ENCODE measurements around the gene APBB2. TPM values are rescaled to one million over a fixed set of nuclear protein-coding genes. Genes with fewer than 3 reads are reported as not detected.

The APBB2 gene
- total RNA-seq, 2 donors from 2014 or later = 37.3 to 75.3 TPM

DNA sequence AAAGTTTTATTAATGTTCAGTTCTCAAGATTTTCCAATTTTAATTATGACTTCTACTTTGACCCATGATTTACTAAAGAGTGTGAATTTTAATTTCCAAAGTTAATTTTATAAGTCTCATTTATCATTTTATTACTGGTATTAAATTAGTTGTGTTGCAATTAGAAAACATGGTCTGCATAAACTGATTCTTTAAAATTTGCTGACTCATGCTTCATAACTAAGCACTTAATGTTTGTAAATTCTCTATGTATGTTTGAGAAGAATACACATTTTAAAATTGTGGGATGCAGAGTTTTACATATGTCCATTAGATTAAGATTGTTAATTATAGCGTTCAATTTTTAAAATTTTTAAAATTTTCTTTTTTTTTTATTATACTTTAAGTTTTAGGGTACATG is 22.2 kb upstream of the APBB2 start:
- H3K36me3 ChIP-seq = no peaks in the 10 kb centered on the region
- no peak overlapping the region for H3K27ac ChIP-seq
- no peak overlapping the region for H3K4me3 ChIP-seq
- DNase-seq (ENCODE audit: low spot score) = no peak
- no peaks in the 10 kb centered on the region for H3K9me3 ChIP-seq
- no peak for TF ChIP-seq CTCF (IDR thresholded peaks at IDR 0.05)
- no peaks in the 10 kb centered on the region for H3K4me1 ChIP-seq
- no peaks in the 10 kb centered on the region for H3K27me3 ChIP-seq

GRCh38 chr4:41236032-41236431 is 21.7 kb upstream of the APBB2 start:
- Histone ChIP-seq H3K27ac (no peak overlapping the region), H3K27me3 (no peaks in the 10 kb centered on the region), H3K4me1 (no peaks in the 10 kb centered on the region), H3K36me3 (no peaks in the 10 kb centered on the region), H3K9me3 (no peaks in the 10 kb centered on the region), H3K4me3 (no peak overlapping the region)
- DNase-seq (ENCODE audit: low spot score) = no peak
- no peak for TF ChIP-seq CTCF (IDR thresholded peaks at IDR 0.05)

GRCh38 chr4:41232856-41233255 is 18.5 kb upstream of the APBB2 start:
- H3K4me1 ChIP-seq = no peaks in the 10 kb centered on the region
- no peaks in the 10 kb centered on the region for H3K27me3 ChIP-seq
- no peak for DNase-seq (ENCODE audit: low spot score)
- no peaks in the 10 kb centered on the region for H3K9me3 ChIP-seq
- H3K27ac ChIP-seq = no peak overlapping the region
- TF ChIP-seq CTCF (IDR thresholded peaks at IDR 0.05) = no peak
- H3K36me3 ChIP-seq = no peaks in the 10 kb centered on the region
- no peak overlapping the region for H3K4me3 ChIP-seq

DNA sequence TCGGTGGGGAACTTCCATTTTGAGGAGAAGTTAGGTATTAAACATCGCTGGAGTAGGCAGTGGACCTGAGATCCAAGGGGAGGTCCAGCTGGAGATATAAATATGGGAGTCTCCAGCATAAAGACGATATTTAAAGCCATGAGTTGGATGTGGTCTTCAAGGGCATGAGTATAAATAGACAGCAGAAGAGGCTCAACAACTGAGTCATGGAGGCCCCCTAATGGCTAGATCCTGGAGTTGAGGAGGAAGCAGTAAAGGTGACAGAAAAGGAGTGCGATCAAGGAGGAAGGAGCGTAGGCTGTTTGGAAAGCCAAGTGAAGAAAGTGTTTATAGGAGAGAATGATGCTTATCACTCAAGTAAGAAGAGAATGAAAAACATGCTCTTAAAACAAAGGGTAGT is 18.1 kb upstream of the APBB2 start:
- TF ChIP-seq CTCF (IDR thresholded peaks at IDR 0.05) = peak in 1 of 2 donors; percentile 18
- Histone ChIP-seq H3K4me1 (no peaks in the 10 kb centered on the region), H3K9me3 (no peaks in the 10 kb centered on the region), H3K27me3 (no peaks in the 10 kb centered on the region), H3K4me3 (no peak overlapping the region), H3K36me3 (no peaks in the 10 kb centered on the region), H3K27ac (no peak overlapping the region)
- no peak for DNase-seq (ENCODE audit: low spot score)

DNA sequence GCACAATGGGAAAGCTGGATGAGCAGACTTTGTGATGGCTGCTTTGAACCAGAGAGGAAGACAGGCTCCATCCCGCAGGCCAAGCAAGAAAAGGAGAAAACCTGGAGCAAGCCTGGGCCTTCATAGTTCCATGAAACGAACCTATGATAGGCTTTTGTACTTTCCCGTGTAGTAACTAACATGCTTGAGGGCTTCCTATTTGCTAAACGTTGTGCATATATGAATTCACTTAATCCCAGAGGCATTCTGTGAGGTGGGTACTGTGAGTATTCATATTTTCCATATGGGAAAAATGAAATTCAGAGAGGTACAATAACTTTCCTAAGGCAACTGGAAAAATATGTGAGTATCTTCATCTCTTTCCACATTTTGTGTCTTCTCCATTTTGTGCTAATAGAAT is 13.6 kb upstream of the APBB2 start:
- TF ChIP-seq CTCF (IDR thresholded peaks at IDR 0.05) = no peak
- Histone ChIP-seq H3K27me3 (no peaks in the 10 kb centered on the region), H3K9me3 (no peaks in the 10 kb centered on the region), H3K4me1 (no peaks in the 10 kb centered on the region), H3K27ac (no peak overlapping the region), H3K4me3 (no peak overlapping the region), H3K36me3 (no peaks in the 10 kb centered on the region)
- no peak for DNase-seq (ENCODE audit: low spot score)

GRCh38 chr4:41221850-41222645 is 7.7 kb upstream of the APBB2 start:
- no peaks in the 10 kb centered on the region for H3K27me3 ChIP-seq
- no peaks in the 10 kb centered on the region for H3K9me3 ChIP-seq
- H3K4me1 ChIP-seq = peaks cover 0 to 8% of the 10 kb centered on the region in 2 donors
- TF ChIP-seq CTCF (IDR thresholded peaks at IDR 0.05) = no peak
- H3K36me3 ChIP-seq = no peaks in the 10 kb centered on the region
- H3K27ac ChIP-seq = no peak overlapping the region
- H3K4me3 ChIP-seq = no peak overlapping the region
- no peak for DNase-seq (ENCODE audit: low spot score)

Data from right atrium auricular region (tissue), 2 donors.